ENCODE results near the gene RPS28.
A peak's percentile ranks its signal among the peaks of the same experiment; 100 is the strongest.

Gene RPS28

GRCh38 chr19:8363803-8364771 is 42.8 kb downstream of the RPS28 start, which contains the start of gene ANGPTL4:
ANGPTL4 (plus strand) TSS chr19:8364155; CDS start chr19:8364322, 167 bp downstream.
- Histone ChIP-seq H3K9me3 (peaks cover 2% of the 10 kb centered on the region; the same call in 1 of the 2 replicates), H3K4me1 (peaks cover 16% of the 10 kb centered on the region), H3K27me3 (ENCODE audit: low read depth) (peaks cover 22% of the 10 kb centered on the region), H3K36me3 (replicated peaks) (no peaks in the 10 kb centered on the region), H3K4me3 (peak within 1 kb of the TSS; percentile 38)
- peak in 1 of 2 experiments; percentile 68 for DNase-seq (ENCODE audit: low spot score in 2 of 2)
- in situ Hi-C loops (cut with MboI; ENCODE audit: low sequenced_read_pairs), result no loop called here

GRCh38 chr19:8366121-8366581 is 44.9 kb downstream of the RPS28 start:
- Histone ChIP-seq H3K27me3 (ENCODE audit: low read depth) (peaks cover 22% of the 10 kb centered on the region), H3K4me1 (peaks cover 16% of the 10 kb centered on the region), H3K4me3 (no peak overlapping the region), H3K9me3 (peaks cover 2% of the 10 kb centered on the region; the same call in 1 of the 2 replicates), H3K36me3 (replicated peaks) (no peaks in the 10 kb centered on the region)
- in situ Hi-C loops (cut with MboI; ENCODE audit: low sequenced_read_pairs), result no loop called here
- DNase-seq (ENCODE audit: low spot score in 2 of 2), result no peak

- Histone ChIP-seq H3K9me3 (peaks cover 2% of the 10 kb centered on the region; the same call in 1 of the 2 replicates), H3K36me3 (replicated peaks) (no peaks in the 10 kb centered on the region), H3K4me3 (no peak overlapping the region), H3K27me3 (ENCODE audit: low read depth) (peaks cover 22% of the 10 kb centered on the region), H3K4me1 (peaks cover 16% of the 10 kb centered on the region)
- DNase-seq (ENCODE audit: low spot score in 2 of 2), result no peak
- in situ Hi-C loops (cut with MboI; ENCODE audit: low sequenced_read_pairs), result no loop called here
Measured at GRCh38 chr19:8366961-8367326, 45.6 kb downstream of the RPS28 start.

GRCh38 chr19:8367327-8368001 is 46.2 kb downstream of the RPS28 start:
- DNase-seq (ENCODE audit: low spot score in 2 of 2), result peak; percentile 47 to 87
- Histone ChIP-seq H3K27me3 (ENCODE audit: low read depth) (peaks cover 22% of the 10 kb centered on the region), H3K4me1 (peaks cover 16% of the 10 kb centered on the region), H3K4me3 (no peak overlapping the region), H3K36me3 (replicated peaks) (no peaks in the 10 kb centered on the region), H3K9me3 (peaks cover 2% of the 10 kb centered on the region; the same call in 1 of the 2 replicates)
- in situ Hi-C loops (cut with MboI; ENCODE audit: low sequenced_read_pairs), result no loop called here

- DNase-seq (ENCODE audit: low spot score in 2 of 2), result no peak
- peaks cover 16% of the 10 kb centered on the region for H3K4me1 ChIP-seq
- no peaks in the 10 kb centered on the region for H3K9me3 ChIP-seq
- in situ Hi-C loops (cut with MboI; ENCODE audit: low sequenced_read_pairs), result no loop called here
- peaks cover 3% of the 10 kb centered on the region; the same call in 1 of the 2 replicates for H3K27me3 ChIP-seq (ENCODE audit: low read depth)
- no peak overlapping the region for H3K4me3 ChIP-seq
- H3K36me3 ChIP-seq (replicated peaks), result no peaks in the 10 kb centered on the region
Measured at GRCh38 chr19:8370176-8371010, 49.1 kb downstream of the RPS28 start.

GRCh38 chr19:8371011-8371804 is 49.9 kb downstream of the RPS28 start:
- Histone ChIP-seq H3K4me1 (peaks cover 16% of the 10 kb centered on the region), H3K36me3 (replicated peaks) (no peaks in the 10 kb centered on the region), H3K4me3 (no peak overlapping the region), H3K27me3 (ENCODE audit: low read depth) (no peaks in the 10 kb centered on the region), H3K9me3 (no peaks in the 10 kb centered on the region)
- in situ Hi-C loops (cut with MboI; ENCODE audit: low sequenced_read_pairs), result no loop called here
- DNase-seq (ENCODE audit: low spot score in 2 of 2), result no peak

Measured in HAP-1 (cell line).